Panc1 (cell line): ENCODE measurements around the gene SRRT.

Source experiments
- CTCF ChIP-seq: fragments of 450-650 bp; IDR thresholded peaks from 2 replicates; pipeline ENCODE4 v1.5.1; 2017; ENCODE audit warnings: mild to moderate bottlenecking
- POLR2AphosphoS5 ChIP-seq: IDR thresholded peaks from 2 replicates; pipeline ENCODE4 v1.6.1; 2012; ENCODE audit warnings: mild to moderate bottlenecking, low read depth, low read length, moderate library complexity

- TF ChIP-seq POLR2AphosphoS5, result no peak
- TF ChIP-seq CTCF, result no peak
Measured at GRCh38 chr7:100847360-100847759, 27.5 kb upstream of the SRRT start.
